GM12878 (cell line): Measurements from ENCODE around the gene POU6F2.

ENCODE experiments used
- CTCF ChIP-seq, 3 experiments: IDR thresholded peaks in 2 of 3; conservative IDR thresholded peaks in 1 of 3; 2 replicates each; pipeline ENCODE4 v1.5.1; 2011; ENCODE audit warnings: low read depth in 3 of 3, low read length in 3 of 3, mild to moderate bottlenecking in 3 of 3, control low read depth in 2 of 3, moderate library complexity in 2 of 3, inconsistent platforms in 1 of 3, mixed read lengths in 1 of 3; ENCODE audit not compliant: control insufficient read depth in 2 of 3, insufficient read depth in 1 of 3; ENCODE audit errors: extremely low read depth in 1 of 3
- NKRF ChIP-seq: fragments of 450-650 bp; conservative IDR thresholded peaks from 2 replicates; pipeline ENCODE4 v1.6.1; 2017; ENCODE audit warnings: mild to moderate bottlenecking, moderate library complexity
- POLR2A ChIP-seq: IDR thresholded peaks from 2 replicates; pipeline ENCODE4 v1.6.1; 2011; ENCODE audit warnings: low read depth, mild to moderate bottlenecking, low read length
- SMAD1 ChIP-seq: fragments of 450-650 bp; IDR thresholded peaks from 2 replicates; pipeline ENCODE4 v1.6.1; 2018; ENCODE audit warnings: mild to moderate bottlenecking, low read depth; ENCODE audit not compliant: partially characterized antibody
- TCF7 ChIP-seq: IDR thresholded peaks from 2 replicates; pipeline ENCODE4 v1.6.1; 2014; ENCODE audit warnings: antibody characterized with exemption, borderline replicate concordance

GRCh38 chr7:39313974-39314373 is 336.3 kb downstream of the POU6F2 start:
- TF ChIP-seq CTCF (IDR thresholded peaks at IDR 0.05 in 2 of 3, conservative IDR thresholded peaks at IDR 0.05 in 1 of 3; ENCODE audit: control insufficient read depth in 2 of 3, extremely low read depth in 1 of 3, insufficient read depth in 1 of 3, low read depth in 3 of 3, low read length in 3 of 3) (no peak), NKRF (no peak), TCF7 (no peak), POLR2A (no peak), SMAD1 (no peak)
